ENCODE measurements around the gene TMEM63C.
A peak's percentile ranks its signal among the peaks of the same experiment; 100 is the strongest.

The TMEM63C gene

GRCh38 chr14:77181603-77182437 is at the start of gene TMEM63C:
Gene TMEM63C, plus strand, starts transcription at chr14:77181798. Its CDS starts 37,016 bp downstream, at chr14:77218814.
- peak; percentile 55 for DNase-seq (ENCODE audit: low spot score)

GRCh38 chr14:77131871-77132486 is 49.6 kb upstream of the TMEM63C start:
- no peak for DNase-seq (ENCODE audit: low spot score)

- peak; percentile 31 for DNase-seq (ENCODE audit: low spot score)
These were observed 47.8 kb upstream of the TMEM63C start for GRCh38 chr14:77133720-77134338.

GRCh38 chr14:77139022-77139421 is 42.6 kb upstream of the TMEM63C start:
- no peak for DNase-seq (ENCODE audit: low spot score)

GRCh38 chr14:77139540-77140358 is 41.8 kb upstream of the TMEM63C start:
- DNase-seq (ENCODE audit: low spot score) = no peak

GRCh38 chr14:77140359-77141213 is 41.0 kb upstream of the TMEM63C start:
- DNase-seq (ENCODE audit: low spot score) = no peak

GRCh38 chr14:77141214-77142004 is 40.2 kb upstream of the TMEM63C start, which contains the start of gene ZDHHC22:
Gene ZDHHC22, minus strand, starts transcription at chr14:77141791. Its CDS starts 2,053 bp downstream, at chr14:77139738.
- no peak for DNase-seq (ENCODE audit: low spot score)

- DNase-seq (ENCODE audit: low spot score) = no peak
These were observed 39.4 kb upstream of the TMEM63C start for GRCh38 chr14:77142005-77142800.

GRCh38 chr14:77143071-77143470 is 38.5 kb upstream of the TMEM63C start:
- no peak for DNase-seq (ENCODE audit: low spot score)

- DNase-seq (ENCODE audit: low spot score) = no peak
These were observed 37.0 kb upstream of the TMEM63C start for GRCh38 chr14:77144412-77145115.

- no peak for DNase-seq (ENCODE audit: low spot score)
These were observed 35.4 kb upstream of the TMEM63C start for GRCh38 chr14:77145975-77146740.

GRCh38 chr14:77148510-77149231 is 32.9 kb upstream of the TMEM63C start:
- DNase-seq (ENCODE audit: low spot score) = no peak

GRCh38 chr14:77151245-77151644 is 30.4 kb upstream of the TMEM63C start:
- no peak for DNase-seq (ENCODE audit: low spot score)

- DNase-seq (ENCODE audit: low spot score) = no peak
These were observed 29.5 kb upstream of the TMEM63C start for GRCh38 chr14:77151918-77152588.

- DNase-seq (ENCODE audit: low spot score) = no peak
These were observed 27.8 kb upstream of the TMEM63C start for GRCh38 chr14:77153802-77154201.

- DNase-seq (ENCODE audit: low spot score) = no peak
These were observed 27.2 kb upstream of the TMEM63C start for GRCh38 chr14:77154421-77154820.

- DNase-seq (ENCODE audit: low spot score) = no peak
These were observed 26.5 kb upstream of the TMEM63C start for GRCh38 chr14:77155083-77155482.

All from CD4-positive, alpha-beta T cell treated with Interleukin-6 at 100 ng/mL for 8 hours (primary cell).